ENCODE data around the gene NXPH3.
A peak's percentile ranks its signal among the peaks of the same experiment; 100 is the strongest.
"Not testable (repeated sequence)": the region's sequence is repeated elsewhere in the genome, so short reads cannot be mapped to it uniquely, and the experiment has no call there.

NXPH3 gene

DNA sequence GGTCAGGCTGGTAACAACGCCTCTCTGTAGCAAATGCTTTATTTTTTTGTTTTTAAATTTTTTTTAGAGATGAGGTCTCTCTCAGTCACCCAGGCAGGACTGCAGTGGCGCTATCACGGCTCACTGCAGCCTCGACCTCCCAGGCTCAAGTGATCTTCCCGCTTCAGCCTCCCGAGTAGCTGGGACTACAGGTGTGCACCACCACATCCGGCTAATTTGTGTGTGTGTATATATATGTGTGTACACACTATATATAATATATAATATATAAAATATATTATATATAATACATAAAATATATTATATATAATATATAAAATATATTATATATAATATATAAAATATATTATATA lies 7.0 kb upstream of the NXPH3 start:
- not testable (repeated sequence) for H3K9me3 ChIP-seq (ENCODE audit: control insufficient read depth in 2 of 2, low read length in 2 of 2); H3K36me3 ChIP-seq (ENCODE audit: control insufficient read depth in 2 of 2, insufficient read depth in 2 of 2, low read length in 2 of 2); H3K27ac ChIP-seq (ENCODE audit: low read depth in 2 of 2, low read length in 2 of 2); H3K9ac ChIP-seq (ENCODE audit: low read depth in 1 of 2, low read length in 2 of 2); H3K4me1 ChIP-seq (ENCODE audit: control insufficient read depth in 2 of 2, insufficient read depth in 2 of 2, low read length in 2 of 2)
- Histone ChIP-seq H3K4me3 (ENCODE audit: low read length in 2 of 2) (peak overlapping the region in 1 of 2 donors; percentile 67), H3K27me3 (ENCODE audit: control insufficient read depth in 2 of 2, insufficient read depth in 2 of 2, low read length in 2 of 2) (peaks cover 9 to 14% of the 10 kb centered on the region in 2 donors)

GRCh38 chr17:49570540-49571242 lies 5.0 kb upstream of the NXPH3 start:
- Histone ChIP-seq H3K9ac (ENCODE audit: low read depth in 1 of 2, low read length in 2 of 2) (peak overlapping the region in 1 of 2 donors; percentile 29), H3K27me3 (ENCODE audit: control insufficient read depth in 2 of 2, insufficient read depth in 2 of 2, low read length in 2 of 2) (peaks cover 18 to 25% of the 10 kb centered on the region in 2 donors), H3K27ac (ENCODE audit: low read depth in 2 of 2, low read length in 2 of 2) (peak overlapping the region in 1 of 2 donors; percentile 4), H3K36me3 (ENCODE audit: control insufficient read depth in 2 of 2, insufficient read depth in 2 of 2, low read length in 2 of 2) (no peaks in the 10 kb centered on the region), H3K4me1 (ENCODE audit: control insufficient read depth in 2 of 2, insufficient read depth in 2 of 2, low read length in 2 of 2) (peaks cover 3 to 9% of the 10 kb centered on the region in 2 donors), H3K4me3 (ENCODE audit: low read length in 2 of 2) (no peak overlapping the region), H3K9me3 (ENCODE audit: control insufficient read depth in 2 of 2, low read length in 2 of 2) (no peaks in the 10 kb centered on the region)

DNA sequence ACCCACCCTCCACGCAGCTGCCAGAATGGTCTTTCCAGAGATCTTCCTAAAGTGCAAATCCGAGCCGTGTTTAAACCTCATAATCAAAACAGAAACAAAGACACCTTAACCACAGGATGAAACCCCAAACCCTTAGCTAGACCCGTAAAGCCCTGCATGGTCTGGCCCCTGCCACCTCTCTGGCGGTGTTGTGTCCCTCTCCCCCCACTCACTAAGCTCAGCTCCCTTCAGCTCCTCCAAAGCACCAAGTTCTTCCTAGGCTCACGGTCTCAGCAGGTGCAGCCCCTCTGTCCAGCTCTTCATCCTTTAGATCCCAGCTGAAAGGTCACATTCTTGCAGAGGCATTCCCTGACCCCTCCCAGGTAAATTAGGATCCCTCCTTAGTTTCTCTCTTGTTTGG lies 4.4 kb upstream of the NXPH3 start:
- Histone ChIP-seq H3K9ac (ENCODE audit: low read depth in 1 of 2, low read length in 2 of 2) (no peak overlapping the region), H3K36me3 (ENCODE audit: control insufficient read depth in 2 of 2, insufficient read depth in 2 of 2, low read length in 2 of 2) (no peaks in the 10 kb centered on the region), H3K4me3 (ENCODE audit: low read length in 2 of 2) (no peak overlapping the region), H3K9me3 (ENCODE audit: control insufficient read depth in 2 of 2, low read length in 2 of 2) (no peaks in the 10 kb centered on the region), H3K4me1 (ENCODE audit: control insufficient read depth in 2 of 2, insufficient read depth in 2 of 2, low read length in 2 of 2) (peaks cover 3 to 12% of the 10 kb centered on the region in 2 donors), H3K27me3 (ENCODE audit: control insufficient read depth in 2 of 2, insufficient read depth in 2 of 2, low read length in 2 of 2) (peaks cover 21 to 25% of the 10 kb centered on the region in 2 donors), H3K27ac (ENCODE audit: low read depth in 2 of 2, low read length in 2 of 2) (no peak overlapping the region)

DNA sequence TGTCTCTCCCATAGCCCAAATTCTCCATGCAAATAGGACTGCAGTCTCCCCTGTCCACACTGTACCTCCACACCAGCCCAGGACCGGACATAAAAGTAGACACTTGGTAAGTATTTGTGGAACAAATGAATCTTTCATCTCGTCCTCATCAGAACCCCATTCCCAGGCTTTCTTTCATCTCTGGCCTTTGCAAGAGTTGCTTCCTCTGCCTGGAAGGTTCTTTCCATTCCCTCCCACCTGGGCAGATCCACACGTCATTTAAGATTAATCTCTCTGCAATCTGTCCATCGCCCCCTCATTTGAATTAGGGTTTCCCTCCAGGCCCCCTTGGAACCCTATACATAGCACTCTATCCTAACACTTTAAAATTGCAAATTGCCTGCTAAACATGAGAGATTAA lies 3.9 kb upstream of the NXPH3 start:
- H3K27ac ChIP-seq (ENCODE audit: low read depth in 2 of 2, low read length in 2 of 2): no peak overlapping the region
- H3K4me3 ChIP-seq (ENCODE audit: low read length in 2 of 2): no peak overlapping the region
- peaks cover 21 to 24% of the 10 kb centered on the region in 2 donors for H3K27me3 ChIP-seq (ENCODE audit: control insufficient read depth in 2 of 2, insufficient read depth in 2 of 2, low read length in 2 of 2)
- H3K9ac ChIP-seq (ENCODE audit: low read depth in 1 of 2, low read length in 2 of 2): no peak overlapping the region
- H3K9me3 ChIP-seq (ENCODE audit: control insufficient read depth in 2 of 2, low read length in 2 of 2): no peaks in the 10 kb centered on the region
- H3K4me1 ChIP-seq (ENCODE audit: control insufficient read depth in 2 of 2, insufficient read depth in 2 of 2, low read length in 2 of 2): peaks cover 3 to 12% of the 10 kb centered on the region in 2 donors
- H3K36me3 ChIP-seq (ENCODE audit: control insufficient read depth in 2 of 2, insufficient read depth in 2 of 2, low read length in 2 of 2): no peaks in the 10 kb centered on the region

DNA sequence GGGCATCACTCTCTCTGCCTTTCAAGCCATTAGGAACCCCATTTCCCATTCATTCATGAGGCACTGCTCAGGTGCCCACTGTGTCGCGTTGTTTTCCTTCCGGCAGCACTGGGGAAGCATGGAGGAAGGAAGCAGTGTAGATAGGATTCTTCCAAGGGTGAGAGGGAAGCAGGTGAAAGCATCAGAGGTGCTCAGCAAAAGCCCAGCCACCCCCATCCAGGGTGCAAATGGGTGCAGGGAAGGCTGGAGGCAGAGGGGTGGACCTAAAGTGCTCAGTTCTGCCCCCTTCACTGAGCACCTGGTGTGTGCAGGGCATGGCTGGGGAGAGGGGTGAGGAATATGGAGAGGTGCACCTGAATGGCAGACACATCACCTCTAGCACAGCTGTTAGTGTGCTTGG lies 3.4 kb upstream of the NXPH3 start:
- Histone ChIP-seq H3K27me3 (ENCODE audit: control insufficient read depth in 2 of 2, insufficient read depth in 2 of 2, low read length in 2 of 2) (peaks cover 24 to 25% of the 10 kb centered on the region in 2 donors), H3K4me3 (ENCODE audit: low read length in 2 of 2) (no peak overlapping the region), H3K4me1 (ENCODE audit: control insufficient read depth in 2 of 2, insufficient read depth in 2 of 2, low read length in 2 of 2) (peaks cover 6 to 12% of the 10 kb centered on the region in 2 donors), H3K27ac (ENCODE audit: low read depth in 2 of 2, low read length in 2 of 2) (no peak overlapping the region), H3K9ac (ENCODE audit: low read depth in 1 of 2, low read length in 2 of 2) (no peak overlapping the region), H3K36me3 (ENCODE audit: control insufficient read depth in 2 of 2, insufficient read depth in 2 of 2, low read length in 2 of 2) (no peaks in the 10 kb centered on the region), H3K9me3 (ENCODE audit: control insufficient read depth in 2 of 2, low read length in 2 of 2) (no peaks in the 10 kb centered on the region)

DNA sequence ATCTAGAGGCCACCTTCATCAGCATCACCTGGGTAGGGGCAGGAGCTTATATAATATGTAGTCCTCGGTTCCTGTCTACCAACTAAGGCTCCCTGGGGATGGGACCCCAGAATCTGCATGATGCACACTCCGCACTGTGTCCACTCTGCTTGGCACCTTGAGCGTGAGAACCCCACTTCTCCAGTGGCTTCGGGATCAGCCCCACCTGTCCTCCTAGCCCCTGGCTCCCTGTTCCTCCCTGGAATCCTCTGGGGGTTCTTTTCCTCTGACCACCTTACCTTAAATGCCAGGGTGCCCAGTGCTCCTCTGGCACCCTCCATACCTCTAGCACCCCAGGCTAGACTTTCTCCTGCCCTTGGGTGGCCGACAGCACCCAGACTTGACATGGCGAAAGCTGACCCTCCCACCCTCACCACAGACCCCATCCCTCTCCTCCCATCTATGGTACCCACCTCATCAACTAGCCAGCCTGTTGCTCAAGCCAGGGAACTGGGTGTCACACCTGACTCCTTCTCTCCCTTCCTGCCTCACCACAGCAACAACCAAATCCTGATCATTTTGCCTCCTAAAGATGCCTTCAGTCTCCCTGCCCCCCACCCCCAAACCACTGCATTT lies 2.8 kb upstream of the NXPH3 start:
- H3K4me1 ChIP-seq (ENCODE audit: control insufficient read depth in 2 of 2, insufficient read depth in 2 of 2, low read length in 2 of 2): peaks cover 8 to 11% of the 10 kb centered on the region in 2 donors

DNA sequence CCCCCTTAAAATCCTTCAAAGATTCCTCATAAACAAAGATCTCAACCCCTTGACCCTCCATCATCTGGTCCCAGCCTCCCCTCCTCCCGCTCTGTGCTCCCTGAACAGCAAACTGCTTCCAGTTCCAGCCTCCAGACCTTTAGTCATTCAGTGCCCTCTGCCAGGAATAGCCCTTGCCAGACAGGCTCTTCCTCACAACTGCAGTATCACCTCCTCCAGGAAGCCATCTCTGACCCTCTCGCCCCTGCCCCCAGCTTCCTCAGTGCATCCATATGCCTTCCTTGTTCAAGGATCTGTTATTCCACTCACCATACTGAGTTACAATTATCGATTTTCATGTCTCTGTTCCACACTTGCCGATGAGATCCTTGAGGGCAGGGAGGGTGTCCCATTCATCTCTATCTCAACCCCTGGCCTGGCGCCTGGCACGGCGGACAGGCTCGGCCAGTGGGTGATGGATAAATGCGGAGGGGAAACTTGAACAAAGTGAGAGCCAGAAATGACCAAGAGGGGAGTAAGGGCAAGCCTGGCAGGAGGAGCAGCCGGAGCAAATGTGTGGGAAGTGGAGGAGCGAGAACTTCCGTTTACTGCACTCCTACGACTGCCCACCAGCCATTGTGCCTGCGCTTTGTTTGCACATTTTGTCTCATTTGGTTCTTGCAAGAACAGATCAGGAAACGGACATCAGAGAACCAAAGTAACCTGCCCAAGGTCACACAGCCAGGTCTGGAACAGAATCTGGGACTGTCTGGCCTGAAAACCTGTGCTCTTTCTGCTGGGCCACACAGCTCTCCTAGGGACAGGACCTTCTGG lies 2.0 kb upstream of the NXPH3 start:
- Histone ChIP-seq H3K27me3 (ENCODE audit: control insufficient read depth in 2 of 2, insufficient read depth in 2 of 2, low read length in 2 of 2) (peaks cover 34% of the 10 kb centered on the region in 2 donors), H3K36me3 (ENCODE audit: control insufficient read depth in 2 of 2, insufficient read depth in 2 of 2, low read length in 2 of 2) (no peaks in the 10 kb centered on the region), H3K9me3 (ENCODE audit: control insufficient read depth in 2 of 2, low read length in 2 of 2) (no peaks in the 10 kb centered on the region), H3K4me3 (ENCODE audit: low read length in 2 of 2) (no peak overlapping the region), H3K4me1 (ENCODE audit: control insufficient read depth in 2 of 2, insufficient read depth in 2 of 2, low read length in 2 of 2) (peaks cover 5% of the 10 kb centered on the region in 2 donors), H3K9ac (ENCODE audit: low read depth in 1 of 2, low read length in 2 of 2) (no peak overlapping the region), H3K27ac (ENCODE audit: low read depth in 2 of 2, low read length in 2 of 2) (no peak overlapping the region)

More for the DNA sequence above, 2.8 kb upstream of the NXPH3 start:
- H3K9me3 ChIP-seq (ENCODE audit: control insufficient read depth in 2 of 2, low read length in 2 of 2): no peaks in the 10 kb centered on the region
- no peaks in the 10 kb centered on the region for H3K36me3 ChIP-seq (ENCODE audit: control insufficient read depth in 2 of 2, insufficient read depth in 2 of 2, low read length in 2 of 2)
- no peak overlapping the region for H3K4me3 ChIP-seq (ENCODE audit: low read length in 2 of 2)
- no peak overlapping the region for H3K27ac ChIP-seq (ENCODE audit: low read depth in 2 of 2, low read length in 2 of 2)
- peaks cover 30 to 32% of the 10 kb centered on the region in 2 donors for H3K27me3 ChIP-seq (ENCODE audit: control insufficient read depth in 2 of 2, insufficient read depth in 2 of 2, low read length in 2 of 2)
- H3K9ac ChIP-seq (ENCODE audit: low read depth in 1 of 2, low read length in 2 of 2): no peak overlapping the region

DNA sequence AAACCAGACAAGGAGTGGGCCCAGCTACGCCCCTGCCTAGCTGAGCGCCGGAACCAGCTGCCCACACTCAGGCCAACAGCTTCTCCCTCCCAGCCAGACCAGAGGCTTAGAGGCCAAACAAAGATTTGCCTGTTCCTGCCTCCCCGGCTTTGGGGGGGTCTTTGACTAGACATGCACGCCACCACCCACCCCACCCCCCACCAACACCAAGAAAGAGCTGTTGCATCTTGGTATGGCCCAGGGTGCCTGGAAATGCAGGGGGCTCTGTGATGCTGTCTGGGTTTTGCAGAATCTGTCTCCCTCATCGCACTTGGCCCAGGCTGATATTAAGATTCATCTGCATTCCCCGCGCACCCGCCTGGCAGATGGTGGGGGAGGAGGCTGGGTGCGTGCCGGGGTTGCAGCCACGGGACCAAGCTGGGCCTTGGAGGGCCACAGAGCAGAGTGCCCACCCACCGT lies 1.3 kb upstream of the NXPH3 start:
- Histone ChIP-seq H3K27ac (ENCODE audit: low read depth in 2 of 2, low read length in 2 of 2) (no peak overlapping the region), H3K36me3 (ENCODE audit: control insufficient read depth in 2 of 2, insufficient read depth in 2 of 2, low read length in 2 of 2) (no peaks in the 10 kb centered on the region), H3K4me1 (ENCODE audit: control insufficient read depth in 2 of 2, insufficient read depth in 2 of 2, low read length in 2 of 2) (peaks cover 5% of the 10 kb centered on the region in 2 donors), H3K9me3 (ENCODE audit: control insufficient read depth in 2 of 2, low read length in 2 of 2) (no peaks in the 10 kb centered on the region), H3K27me3 (ENCODE audit: control insufficient read depth in 2 of 2, insufficient read depth in 2 of 2, low read length in 2 of 2) (peaks cover 34 to 38% of the 10 kb centered on the region in 2 donors), H3K4me3 (ENCODE audit: low read length in 2 of 2) (no peak overlapping the region), H3K9ac (ENCODE audit: low read depth in 1 of 2, low read length in 2 of 2) (no peak overlapping the region)

DNA sequence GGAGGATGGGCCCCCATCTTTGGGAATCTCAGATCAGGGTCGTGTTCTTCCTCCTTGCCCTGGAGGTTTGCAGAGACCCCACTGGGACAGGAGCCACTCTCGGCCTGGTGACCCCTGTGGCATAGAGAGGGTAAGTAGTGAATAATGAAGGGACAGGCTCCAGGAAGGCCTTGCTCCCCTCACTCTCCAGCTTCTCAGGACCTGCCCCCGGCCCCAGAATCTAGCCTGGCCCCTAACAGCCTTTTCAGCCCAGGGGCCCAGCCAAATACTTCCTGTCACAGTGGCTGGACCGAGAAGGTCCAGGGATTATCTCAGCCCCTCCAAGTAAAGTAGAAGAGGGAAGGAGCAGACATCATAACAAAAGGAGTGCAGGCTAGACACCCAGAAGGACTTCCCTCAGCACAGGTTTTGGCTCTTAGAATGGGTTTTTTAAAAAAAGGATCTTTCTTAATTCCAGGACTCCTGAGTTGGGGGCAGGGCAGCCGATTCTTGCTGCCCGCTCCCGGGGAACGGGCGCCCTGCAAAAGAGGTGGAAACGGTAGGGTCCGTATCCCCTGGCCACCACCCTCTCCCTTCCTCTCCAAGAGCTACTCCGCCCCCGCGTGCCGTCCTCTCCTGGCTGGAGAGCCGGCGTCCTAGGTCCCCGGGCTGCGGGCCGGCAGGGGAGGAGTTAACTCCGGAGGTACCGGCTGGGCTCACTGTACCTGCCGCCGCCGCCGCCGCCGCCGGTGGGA lies 559 bp upstream of the NXPH3 start:
- Histone ChIP-seq H3K27ac (ENCODE audit: low read depth in 2 of 2, low read length in 2 of 2) (no peak overlapping the region), H3K27me3 (ENCODE audit: control insufficient read depth in 2 of 2, insufficient read depth in 2 of 2, low read length in 2 of 2) (peaks cover 34 to 38% of the 10 kb centered on the region in 2 donors), H3K4me1 (ENCODE audit: control insufficient read depth in 2 of 2, insufficient read depth in 2 of 2, low read length in 2 of 2) (peaks cover 5% of the 10 kb centered on the region in 2 donors), H3K9me3 (ENCODE audit: control insufficient read depth in 2 of 2, low read length in 2 of 2) (no peaks in the 10 kb centered on the region), H3K9ac (ENCODE audit: low read depth in 1 of 2, low read length in 2 of 2) (no peak overlapping the region), H3K4me3 (ENCODE audit: low read length in 2 of 2) (peak overlapping the region in 1 of 2 donors; percentile 20), H3K36me3 (ENCODE audit: control insufficient read depth in 2 of 2, insufficient read depth in 2 of 2, low read length in 2 of 2) (no peaks in the 10 kb centered on the region)

Data from mucosa of rectum (tissue), 2 donors.